ENCODE measurements around the gene ELL. TPM values are rescaled to one million over a fixed set of nuclear protein-coding genes. Genes with fewer than 3 reads are reported as not detected.

Gene ELL
- total RNA-seq, 1 experiment from 2014 or later = 17.0 TPM

DNA sequence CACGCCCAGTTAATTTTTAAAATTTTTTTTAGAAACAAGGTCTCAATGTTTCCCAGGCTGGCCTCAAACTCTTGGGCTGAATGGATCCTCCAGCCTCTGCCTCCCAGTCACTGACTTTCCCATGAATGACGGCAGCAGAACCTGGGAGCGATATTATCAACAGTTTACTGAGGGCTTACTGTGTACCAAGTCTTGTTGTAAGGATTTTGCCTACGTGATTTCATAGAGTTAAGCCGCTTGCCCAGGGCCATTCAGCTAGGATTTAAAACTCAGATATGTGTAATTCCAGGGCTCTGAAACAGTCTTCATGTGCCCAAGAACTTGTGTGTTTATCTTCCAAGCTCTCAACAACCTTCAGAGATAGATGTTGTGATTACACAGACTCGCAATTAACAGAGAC lies 29.8 kb upstream of the ELL start:
- H3K36me3 Mint-ChIP-seq (ENCODE audit: insufficient read depth in 1 of 3, low read depth in 3 of 3) = no peaks in the 10 kb centered on the region

More for the DNA sequence above, 29.8 kb upstream of the ELL start:
- H2BK120ac ChIP-seq (ENCODE audit: low read depth, low read length, poor library complexity, severe bottlenecking) = no peak overlapping the region
- Mint-ChIP-seq H3K4me3 (no peak overlapping the region), H3K9me3 (no peaks in the 10 kb centered on the region), H3K4me1 (no peaks in the 10 kb centered on the region), H3K27ac (no peak overlapping the region), H3K27me3 (ENCODE audit: low read depth) (0 out of 2 replicates have a peak, but pooled peaks cover 1% of the 10 kb centered on the region)
- no peak overlapping the region for H3K4ac ChIP-seq (ENCODE audit: low read depth, low read length)
- H3K9me3 ChIP-seq (ENCODE audit: control insufficient read depth, low read depth, low read length) = no peaks in the 10 kb centered on the region
- H2AFZ ChIP-seq (ENCODE audit: low read length) = no peak overlapping the region
- H4K91ac ChIP-seq (ENCODE audit: insufficient read length, low read depth, low read length) = no peak overlapping the region
- no peaks in the 10 kb centered on the region for H3K4me1 ChIP-seq (ENCODE audit: insufficient read depth, low read length)
- no peak overlapping the region for H4K5ac ChIP-seq (ENCODE audit: insufficient read length, low read depth, low read length)
- H3K14ac ChIP-seq (ENCODE audit: insufficient read depth, low read length) = no peak overlapping the region
- no peak overlapping the region for H3K18ac ChIP-seq (ENCODE audit: insufficient read length, low read depth, low read length)
- no peak overlapping the region for H3K9ac ChIP-seq (ENCODE audit: extremely low read depth, insufficient read length, low read length)
- no peak overlapping the region for H3K56ac ChIP-seq (ENCODE audit: insufficient read length, low read depth, low read length)
- no peaks in the 10 kb centered on the region for H3K79me2 ChIP-seq (ENCODE audit: insufficient read depth, low read length)
- no peak overlapping the region for H3T11ph ChIP-seq (ENCODE audit: low read length)
- H4K20me1 ChIP-seq (ENCODE audit: control insufficient read depth, insufficient read depth, insufficient read length) = no peaks in the 10 kb centered on the region
- no peaks in the 10 kb centered on the region for H3K23me2 ChIP-seq (ENCODE audit: insufficient read length, low read depth, low read length, poor library complexity, severe bottlenecking)
- WGBS (ENCODE audit: extremely low coverage, insufficient read length, low lambda C conversion rate) = no CpG with 5 or more reads among the region's 6 CpGs
- H3K79me1 ChIP-seq (ENCODE audit: insufficient read depth, low read depth, low read length, poor library complexity, severe bottlenecking) = no peaks in the 10 kb centered on the region
- H2BK20ac ChIP-seq (ENCODE audit: low read depth, low read length, poor library complexity, severe bottlenecking) = no peak overlapping the region
- no peak for DNase-seq
- no peak overlapping the region for H4K8ac ChIP-seq (replicated peaks; ENCODE audit: insufficient read length, low read depth, low read length)
- H3K4me2 ChIP-seq (ENCODE audit: insufficient read depth, insufficient read length, low read length) = no peak overlapping the region
- H2BK12ac ChIP-seq (ENCODE audit: insufficient read length, low read depth, low read length) = no peak overlapping the region
- no peaks in the 10 kb centered on the region for H3K27me3 ChIP-seq (ENCODE audit: insufficient read depth, low read length)
- no peak overlapping the region for H2AK5ac ChIP-seq (ENCODE audit: insufficient read length, low read length)
- no peak overlapping the region for H3K23ac ChIP-seq (ENCODE audit: insufficient read length, low read depth, low read length)
- H3K27ac ChIP-seq (ENCODE audit: insufficient read length, low read depth, low read length) = no peak overlapping the region
- TF ChIP-seq, protein P1, sequence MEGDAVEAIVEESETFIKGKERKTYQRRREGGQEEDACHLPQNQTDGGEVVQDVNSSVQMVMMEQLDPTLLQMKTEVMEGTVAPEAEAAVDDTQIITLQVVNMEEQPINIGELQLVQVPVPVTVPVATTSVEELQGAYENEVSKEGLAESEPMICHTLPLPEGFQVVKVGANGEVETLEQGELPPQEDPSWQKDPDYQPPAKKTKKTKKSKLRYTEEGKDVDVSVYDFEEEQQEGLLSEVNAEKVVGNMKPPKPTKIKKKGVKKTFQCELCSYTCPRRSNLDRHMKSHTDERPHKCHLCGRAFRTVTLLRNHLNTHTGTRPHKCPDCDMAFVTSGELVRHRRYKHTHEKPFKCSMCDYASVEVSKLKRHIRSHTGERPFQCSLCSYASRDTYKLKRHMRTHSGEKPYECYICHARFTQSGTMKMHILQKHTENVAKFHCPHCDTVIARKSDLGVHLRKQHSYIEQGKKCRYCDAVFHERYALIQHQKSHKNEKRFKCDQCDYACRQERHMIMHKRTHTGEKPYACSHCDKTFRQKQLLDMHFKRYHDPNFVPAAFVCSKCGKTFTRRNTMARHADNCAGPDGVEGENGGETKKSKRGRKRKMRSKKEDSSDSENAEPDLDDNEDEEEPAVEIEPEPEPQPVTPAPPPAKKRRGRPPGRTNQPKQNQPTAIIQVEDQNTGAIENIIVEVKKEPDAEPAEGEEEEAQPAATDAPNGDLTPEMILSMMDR (conservative IDR thresholded peaks at IDR 0.05) = no peak
- no peak overlapping the region for H2BK5ac ChIP-seq (ENCODE audit: insufficient read length, low read length)
- H2BK15ac ChIP-seq (ENCODE audit: low read depth, low read length) = no peak overlapping the region
